Fibroblast of the aortic adventitia (primary cell): ENCODE data around the gene DCTN5. TPM values are rescaled to one million over a fixed set of nuclear protein-coding genes. Genes with fewer than 3 reads are reported as not detected.
"Not testable (repeated sequence)": the region's sequence is repeated elsewhere in the genome, so short reads cannot be mapped to it uniquely, and the experiment has no call there.

Experiments
- DNase-seq: peaks from one replicate; pipeline ENCODE4 v3.0.0-alpha.2; 2010; ENCODE audit warnings: low read depth
- H3K4me3 ChIP-seq: 2 replicates; pipeline ENCODE4 v1.5.1; 2011; ENCODE audit warnings: low read depth, mild to moderate bottlenecking, control low read depth, low read length, moderate library complexity
- CTCF ChIP-seq: IDR thresholded peaks from 2 replicates; pipeline ENCODE4 v1.5.1; 2011; ENCODE audit warnings: mild to moderate bottlenecking, low read length, control low read depth, inconsistent platforms; ENCODE audit not compliant: insufficient read depth
- total RNA-seq: library from RNA; depleted of rRNA; stranded (reverse); fragments of >200 nt; gene quantifications from 2 replicates; pipeline ENCODE4 v1.2.3, GENCODE V29; 2012; ENCODE audit warnings: low replicate concordance

The DCTN5 gene
- total RNA-seq, 1 donor: 54.8 TPM

GRCh38 chr16:23629516-23629915, 11.8 kb upstream of the DCTN5 start:
- H3K4me3 ChIP-seq: no peak overlapping the region
- TF ChIP-seq CTCF: no peak
- DNase-seq: no peak

GRCh38 chr16:23631874-23632273, 9.4 kb upstream of the DCTN5 start:
- DNase-seq, H3K4me3 ChIP-seq: not testable (repeated sequence)

GRCh38 chr16:23634461-23635036, 6.7 kb upstream of the DCTN5 start:
- H3K4me3 ChIP-seq: no peak overlapping the region
- no peak for TF ChIP-seq CTCF
- DNase-seq: no peak

- H3K4me3 ChIP-seq: no peak overlapping the region
- DNase-seq: no peak
- TF ChIP-seq CTCF: no peak
These were observed 5.3 kb upstream of the DCTN5 start for GRCh38 chr16:23635958-23636357.

GRCh38 chr16:23640615-23640930, 693 bp upstream of the DCTN5 start:
- TF ChIP-seq CTCF: no peak
- DNase-seq: peak; percentile 3
- peak overlapping the region; percentile 100 for H3K4me3 ChIP-seq

- no peak for TF ChIP-seq CTCF
- DNase-seq: peak; percentile 4
- peak overlapping the region; percentile 100 for H3K4me3 ChIP-seq
These were observed 1.0 kb downstream of the DCTN5 start for GRCh38 chr16:23642246-23642774.

GRCh38 chr16:23650674-23651416, 9.6 kb downstream of the DCTN5 start:
- no peak for DNase-seq
- no peak overlapping the region for H3K4me3 ChIP-seq
- TF ChIP-seq CTCF: no peak
